HepG2 (cell line): Measurements from ENCODE around the gene MST1R. TPM values are rescaled to one million over a fixed set of nuclear protein-coding genes. Genes with fewer than 3 reads are reported as not detected.

Experiments
- CAMTA2 ChIP-seq: sonication (generic); formaldehyde crosslinking; IDR thresholded peaks from 2 replicates; pipeline ENCODE4 v1.4.0; 2020; ENCODE audit warnings: mild to moderate bottlenecking, missing genetic modification reagents, borderline replicate concordance
- DDIT3 ChIP-seq: sonication (generic); formaldehyde crosslinking; IDR thresholded peaks from 2 replicates; pipeline ENCODE4 v1.4.0; 2020; ENCODE audit warnings: mild to moderate bottlenecking, missing genetic modification reagents
- IRF1 ChIP-seq: sonication (generic); formaldehyde crosslinking; IDR thresholded peaks from 2 replicates; pipeline ENCODE4 v1.4.0; 2020; ENCODE audit warnings: low read depth, mild to moderate bottlenecking, missing genetic modification reagents
- MYC ChIP-seq: sonication (generic); formaldehyde crosslinking; IDR thresholded peaks from 2 replicates; pipeline ENCODE4 v1.9.0; 2021; ENCODE audit warnings: missing genetic modification reagents, borderline replicate concordance
- NFE2 ChIP-seq: sonication (generic); formaldehyde crosslinking; IDR thresholded peaks from 2 replicates; pipeline ENCODE4 v1.4.0; 2020; ENCODE audit warnings: missing genetic modification reagents
- RBFOX2 ChIP-seq: fragments of 200-400 bp; formaldehyde crosslinking; IDR thresholded peaks from 2 replicates; pipeline ENCODE4 v1.6.1; 2017; ENCODE audit warnings: low read depth, mild to moderate bottlenecking, low read length
- RXRA ChIP-seq: sonication (generic); formaldehyde crosslinking; IDR thresholded peaks from 2 replicates; pipeline ENCODE4 v1.5.1; 2020; ENCODE audit warnings: missing genetic modification reagents
- SAP130 ChIP-seq: IDR thresholded peaks from 2 replicates; pipeline ENCODE4 v1.6.1; 2016; ENCODE audit warnings: low read depth
- SNAPC4 ChIP-seq: sonication (generic); formaldehyde crosslinking; IDR thresholded peaks from 2 replicates; pipeline ENCODE4 v1.4.0; 2020; ENCODE audit warnings: mild to moderate bottlenecking, missing genetic modification reagents
- ZFP91 ChIP-seq: sonication (generic); formaldehyde crosslinking; IDR thresholded peaks from 2 replicates; pipeline ENCODE4 v1.9.0; 2022; ENCODE audit warnings: missing genetic modification reagents, mild to moderate bottlenecking, borderline replicate concordance
- ZNF788 ChIP-seq: sonication (generic); formaldehyde crosslinking; IDR thresholded peaks from 2 replicates; pipeline ENCODE4 v1.5.0; 2020; ENCODE audit warnings: mild to moderate bottlenecking, missing genetic modification reagents, borderline replicate concordance
- polyA plus RNA-seq, 8 experiments: library from polyadenylated mRNA; depleted of rRNA in 3 of 8; stranded (reverse) in 7 of 8; unstranded in 1 of 8; fragments of >200 nt; fragmentation: Illumina TruSeq in 4 of 8; extraction: Trizol in 4 of 8; gene quantifications; 2 replicates each; pipeline versions ENCODE4 v1.2.1 to v1.2.3, GENCODE V29; 2011 to 2016; ENCODE audit warnings: low read depth in 4 of 8, missing spikeins in 1 of 8, mixed read lengths in 1 of 8; ENCODE audit not compliant: insufficient read depth in 1 of 8
- total RNA-seq, 5 experiments: library from RNA; depleted of rRNA; stranded (reverse); fragments of >200 nt; fragmentation: Illumina TruSeq; extraction: Trizol; gene quantifications; 2 replicates each; pipeline ENCODE4 v1.2.3, GENCODE V29; 2016; ENCODE audit warnings: low read depth in 1 of 5

Gene MST1R
- total and polyA plus RNA-seq, 2 of the 13 experiments (the other 11 are each of a cell fraction or from before 2014, with no cell fraction given), result 0.11 to 0.77 TPM

GRCh38 chr3:49903451-49904424, at the start of gene MST1R (continued):
- TF ChIP-seq RBFOX2 (peak; percentile 61), MYC (CRISPR knock-in tag) (peak; percentile 27; the same call in 1 of the 2 replicates), ZNF788 (CRISPR knock-in tag) (peak; percentile 47; the same call in 1 of the 2 replicates), NFE2 (CRISPR knock-in tag) (no peak), SAP130 (CRISPR knock-in tag) (peak; percentile 59; the same call in 1 of the 2 replicates), ZFP91 (peak; percentile 20; the same call in 1 of the 2 replicates), SNAPC4 (CRISPR knock-in tag) (no peak), RXRA (CRISPR knock-in tag) (no peak), CAMTA2 (CRISPR knock-in tag) (no peak), DDIT3 (CRISPR knock-in tag) (no peak), IRF1 (CRISPR knock-in tag) (no peak)
